NCI-H446 (cell line): ENCODE measurements around the gene MSANTD3.
A peak's percentile ranks its signal among the peaks of the same experiment; 100 is the strongest.
"Not testable (repeated sequence)": the region's sequence is repeated elsewhere in the genome, so short reads cannot be mapped to it uniquely, and the experiment has no call there.

ENCODE experiments used
- DNase-seq, 2 experiments: peaks; one replicate each; lab custom pipeline; 2025; lab: John Stamatoyannopoulos, UW

Gene MSANTD3

DNA sequence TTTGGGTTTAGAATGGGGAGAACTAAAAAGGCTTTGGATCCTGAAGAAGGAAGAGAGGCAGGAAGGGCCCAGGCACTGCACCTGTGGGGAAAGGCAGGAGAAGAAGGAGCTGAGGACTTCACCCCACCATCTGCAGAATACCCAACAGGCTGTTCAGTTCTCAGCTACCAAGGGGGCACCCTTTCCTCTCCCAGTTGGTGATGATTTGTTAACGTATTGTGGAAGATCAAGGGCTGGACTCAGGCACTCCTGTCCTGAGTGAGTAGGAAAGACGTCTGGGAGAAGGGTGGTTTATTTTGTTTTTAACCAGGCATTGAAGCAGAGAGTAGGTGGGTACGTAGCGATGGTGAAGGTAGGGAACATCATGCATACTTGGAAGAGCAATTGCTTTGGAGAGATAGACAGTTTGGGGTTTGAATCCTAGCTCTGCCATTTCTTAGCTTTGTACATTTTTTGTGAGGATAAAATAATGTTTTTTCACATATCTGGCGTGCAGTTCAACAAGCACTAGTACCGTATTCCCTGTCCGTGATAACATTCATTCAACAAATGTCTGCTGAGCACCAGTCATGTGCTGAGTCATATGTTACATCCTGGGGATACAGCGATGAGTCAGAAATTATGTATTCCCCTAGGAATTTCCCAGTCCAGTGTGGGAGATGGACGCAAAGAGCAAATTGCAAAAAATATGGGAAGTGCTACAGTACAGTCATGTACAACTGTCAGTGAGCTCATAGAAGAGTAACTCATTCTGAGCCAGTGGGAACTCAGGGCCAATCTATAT is 2.1 kb downstream of the MSANTD3 start:
- peak in 1 of 2 experiments; percentile 38 for DNase-seq

DNA sequence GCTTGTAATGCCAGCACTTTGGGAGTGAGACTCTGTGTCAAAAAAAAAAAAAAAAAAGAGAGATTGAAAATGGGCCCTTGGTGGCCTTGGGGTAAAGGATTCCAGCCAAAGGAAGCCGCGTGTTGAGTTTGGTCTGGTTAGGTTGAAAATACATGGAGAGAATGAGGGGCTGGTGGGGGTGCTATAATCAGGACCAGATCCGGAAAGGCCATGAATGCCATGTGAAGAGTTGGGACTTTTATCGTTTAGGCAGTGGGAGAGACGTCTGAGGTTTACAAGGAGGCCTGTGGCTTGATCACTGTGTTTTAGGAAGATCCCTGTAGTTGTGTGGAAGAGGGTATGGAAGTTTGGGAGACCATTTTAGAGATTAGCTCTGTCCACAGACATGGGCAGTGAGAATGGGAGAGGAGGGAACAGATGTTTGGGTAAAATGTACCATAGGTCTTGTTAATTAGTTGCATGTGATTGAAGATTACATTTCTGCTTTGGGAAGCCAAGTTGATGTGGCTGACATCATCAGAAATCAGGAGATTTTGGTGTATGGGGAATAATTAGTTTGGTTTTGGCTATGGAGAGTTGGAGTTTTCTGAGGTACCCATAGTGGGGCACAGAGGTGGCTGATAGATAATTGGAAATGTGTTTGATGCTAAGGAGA is 3.5 kb downstream of the MSANTD3 start:
- DNase-seq = no peak

DNA sequence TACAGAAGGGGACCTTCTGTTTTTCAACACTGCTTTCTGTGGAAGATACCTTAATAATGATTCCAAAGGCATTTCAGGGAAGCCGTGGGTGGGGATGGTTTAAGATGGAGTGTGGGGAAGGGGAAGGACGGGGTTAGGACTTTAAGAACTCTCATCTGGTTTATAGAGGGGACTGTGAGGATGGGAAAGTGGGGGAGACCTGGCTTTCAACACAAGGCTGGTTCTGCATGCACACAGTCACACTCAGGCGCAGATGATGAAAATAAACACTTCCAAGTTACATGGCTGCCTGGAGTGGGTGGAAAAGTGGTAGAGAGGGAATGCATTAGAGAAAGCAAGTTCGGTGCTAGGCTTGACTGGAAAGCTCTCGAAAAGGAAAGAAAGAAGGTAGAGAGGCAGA is 4.9 kb downstream of the MSANTD3 start:
- no peak for DNase-seq

DNA sequence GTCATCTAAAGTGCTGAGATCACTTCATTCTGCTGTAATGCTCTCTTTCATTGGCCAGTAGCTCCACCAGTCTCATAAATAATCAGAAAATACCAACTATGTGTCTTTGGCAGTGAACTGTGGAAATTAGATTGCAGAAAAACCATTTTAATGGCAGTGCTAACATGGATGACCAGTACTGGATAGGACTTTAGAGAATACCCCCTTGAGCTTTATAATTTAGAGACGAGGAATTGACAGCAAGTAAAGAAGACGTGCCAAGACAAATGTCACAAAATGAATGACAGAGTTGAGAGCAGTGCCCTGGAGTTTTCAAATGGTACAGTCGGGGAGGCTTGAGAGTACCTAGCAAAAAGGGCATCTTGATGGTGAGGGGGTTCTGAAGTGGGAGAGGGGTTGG is 5.8 kb downstream of the MSANTD3 start:
- DNase-seq = no peak

DNA sequence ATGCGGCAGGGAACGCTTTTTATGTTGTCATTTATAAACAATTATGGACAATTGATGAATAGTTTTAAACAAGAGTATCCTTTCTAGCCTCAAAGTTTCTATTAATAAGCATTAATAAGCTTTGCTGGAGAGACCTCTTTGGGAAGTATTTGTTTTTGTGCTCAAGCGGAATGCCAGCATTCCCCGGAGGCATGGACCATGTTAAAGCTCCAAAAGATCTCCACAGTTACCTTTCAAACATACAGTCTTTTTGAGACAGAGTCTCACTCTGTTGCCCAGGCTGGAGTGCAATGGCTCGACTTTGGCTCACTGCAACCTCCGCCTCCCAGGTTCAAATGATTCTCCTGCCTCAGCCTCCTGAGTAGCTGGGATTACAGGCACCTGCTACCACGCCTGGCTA is 9.6 kb downstream of the MSANTD3 start:
- DNase-seq = no peak

DNA sequence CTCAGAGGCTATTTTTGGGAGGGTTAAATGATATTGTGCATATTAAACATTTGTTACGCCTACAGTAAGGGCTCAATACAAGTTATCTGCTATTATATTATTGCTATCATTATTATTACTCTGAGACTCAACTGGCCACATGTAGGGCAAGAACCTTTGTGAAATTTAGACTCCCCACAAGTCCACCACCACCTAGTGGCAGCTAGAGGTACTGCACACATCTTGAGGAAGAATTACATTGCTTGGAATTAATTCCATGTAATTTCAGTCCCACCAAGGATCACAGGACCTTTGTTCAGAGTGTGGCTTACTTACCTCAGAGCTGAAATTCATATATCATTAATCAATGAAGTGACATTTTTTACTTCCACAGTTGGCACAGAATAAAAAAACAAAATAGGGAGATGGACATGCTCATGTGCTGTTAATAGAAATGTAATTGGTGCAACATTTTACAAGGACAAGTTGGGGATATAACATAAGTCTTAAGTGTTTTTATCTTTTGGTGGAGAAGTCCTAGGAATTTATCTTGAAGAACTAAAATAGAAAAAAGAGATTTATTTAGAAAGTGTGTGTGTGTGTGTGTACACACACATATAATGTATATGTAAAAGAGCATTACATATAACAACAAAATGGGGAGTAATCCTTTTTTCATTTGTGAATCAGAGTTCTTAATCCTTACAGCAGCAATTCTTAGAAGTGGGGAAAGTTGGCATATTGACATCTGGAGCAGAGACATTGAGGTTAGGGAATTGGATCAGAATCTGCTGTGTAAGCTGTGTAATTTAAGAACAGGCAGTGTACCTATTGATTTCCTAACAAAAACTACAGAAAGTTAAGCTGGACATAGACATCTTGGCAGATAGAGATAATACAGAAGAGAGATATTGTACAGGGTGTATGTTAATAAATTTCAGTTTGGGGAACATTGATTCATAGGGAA is 11.2 kb downstream of the MSANTD3 start:
- DNase-seq = peak; percentile 21 to 66

DNA sequence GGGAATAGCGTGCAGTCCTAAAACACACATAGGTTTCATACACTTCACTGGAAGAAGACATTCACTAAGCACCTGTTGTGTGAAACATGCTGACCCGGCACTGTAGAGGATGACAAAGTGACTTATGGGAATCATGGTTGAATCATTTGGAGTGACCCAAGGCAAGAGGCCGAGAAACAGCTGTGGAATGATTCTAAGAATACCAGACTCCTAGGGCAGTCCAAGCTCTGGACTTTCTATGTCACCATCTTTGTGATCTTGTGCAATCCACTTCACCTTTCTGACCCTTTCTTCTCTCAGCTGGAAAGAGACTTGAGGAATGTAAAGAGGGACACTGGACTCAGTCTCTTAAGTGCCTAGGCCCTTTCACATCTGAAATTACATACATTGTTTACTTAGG is 13.1 kb downstream of the MSANTD3 start:
- no peak for DNase-seq

DNA sequence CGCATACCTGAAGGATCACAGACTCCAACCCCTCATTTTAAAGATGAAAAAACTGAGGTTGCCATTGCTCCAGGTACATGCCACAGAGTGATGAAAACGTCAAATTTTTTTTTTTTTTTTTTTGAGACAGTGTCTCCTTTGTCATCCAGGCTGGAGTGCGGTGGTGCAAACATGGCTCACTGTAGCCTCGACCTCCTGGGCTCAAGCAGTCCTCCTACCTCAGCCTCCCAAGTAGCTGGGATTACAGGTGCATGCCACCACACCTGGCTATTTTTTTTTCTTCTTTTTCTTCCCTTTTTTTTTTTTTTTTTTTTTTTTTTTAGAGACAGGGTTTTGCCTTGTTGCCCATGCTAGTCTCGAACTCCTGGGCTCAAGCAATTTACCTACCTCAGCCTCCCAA is 13.5 kb downstream of the MSANTD3 start:
- DNase-seq = not testable (repeated sequence)

DNA sequence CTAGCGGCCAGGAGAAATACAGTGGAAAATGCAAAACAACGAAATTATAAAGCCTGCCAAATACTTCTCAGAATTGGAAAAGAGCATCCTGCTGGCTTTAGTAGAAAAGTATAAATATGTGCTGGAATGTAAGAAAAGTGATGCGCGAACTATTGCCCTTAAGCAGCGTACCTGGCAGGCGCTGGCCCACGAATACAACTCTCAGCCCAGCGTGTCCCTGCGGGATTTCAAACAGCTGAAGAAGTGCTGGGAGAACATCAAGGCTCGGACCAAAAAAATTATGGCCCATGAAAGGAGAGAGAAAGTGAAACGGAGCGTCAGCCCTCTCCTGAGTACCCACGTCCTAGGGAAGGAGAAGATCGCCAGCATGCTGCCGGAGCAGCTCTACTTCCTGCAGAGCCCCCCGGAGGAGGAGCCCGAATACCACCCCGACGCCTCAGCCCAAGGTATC is 15.0 kb downstream of the MSANTD3 start:
- DNase-seq = no peak

DNA sequence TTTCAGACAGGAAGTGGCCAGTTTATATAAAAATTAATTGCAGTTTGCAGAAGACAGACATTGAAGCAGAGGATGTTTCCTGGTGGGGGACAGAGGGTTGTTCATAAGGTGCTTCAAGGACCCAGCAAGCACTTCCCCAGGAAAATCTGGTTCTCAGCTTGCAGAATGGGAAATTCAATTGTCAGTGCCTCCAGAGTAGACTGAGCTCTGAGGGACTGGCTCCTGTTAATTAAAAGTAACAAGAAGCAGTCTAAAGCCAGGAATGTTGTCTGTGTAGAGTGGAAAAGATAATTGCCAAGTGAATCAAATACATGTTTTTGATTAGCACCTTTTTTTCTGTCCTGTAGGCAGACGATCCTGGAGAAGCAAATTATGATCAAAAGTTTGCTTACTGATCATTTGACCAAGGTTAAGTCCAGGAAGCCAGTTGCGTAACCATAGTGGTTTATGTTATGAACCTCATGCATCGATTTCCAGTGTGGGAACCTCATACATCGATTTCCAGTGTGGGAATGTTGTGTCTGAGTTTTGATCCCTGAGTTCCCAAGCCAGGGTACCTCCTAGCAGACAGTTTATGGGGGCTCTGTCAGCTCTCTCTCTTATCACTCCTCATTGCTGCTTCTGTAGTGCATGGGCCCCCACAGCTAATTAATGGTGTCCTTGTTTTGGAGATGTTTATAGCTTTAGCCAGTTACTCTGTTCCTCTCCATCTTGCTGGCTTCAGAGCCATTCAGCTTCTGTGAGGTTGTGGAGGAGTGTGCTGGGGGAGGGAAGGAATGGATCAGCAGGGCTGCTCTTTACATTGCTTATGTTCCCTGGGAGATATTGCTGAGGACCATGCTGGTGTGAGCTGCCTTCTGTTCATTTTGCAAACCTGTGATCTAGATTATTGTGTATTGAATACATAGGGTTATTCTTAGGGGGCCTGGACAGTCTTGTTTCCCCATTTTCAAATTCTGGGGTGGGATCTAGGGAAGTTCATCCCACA is 17.1 kb downstream of the MSANTD3 start:
- DNase-seq = no peak

DNA sequence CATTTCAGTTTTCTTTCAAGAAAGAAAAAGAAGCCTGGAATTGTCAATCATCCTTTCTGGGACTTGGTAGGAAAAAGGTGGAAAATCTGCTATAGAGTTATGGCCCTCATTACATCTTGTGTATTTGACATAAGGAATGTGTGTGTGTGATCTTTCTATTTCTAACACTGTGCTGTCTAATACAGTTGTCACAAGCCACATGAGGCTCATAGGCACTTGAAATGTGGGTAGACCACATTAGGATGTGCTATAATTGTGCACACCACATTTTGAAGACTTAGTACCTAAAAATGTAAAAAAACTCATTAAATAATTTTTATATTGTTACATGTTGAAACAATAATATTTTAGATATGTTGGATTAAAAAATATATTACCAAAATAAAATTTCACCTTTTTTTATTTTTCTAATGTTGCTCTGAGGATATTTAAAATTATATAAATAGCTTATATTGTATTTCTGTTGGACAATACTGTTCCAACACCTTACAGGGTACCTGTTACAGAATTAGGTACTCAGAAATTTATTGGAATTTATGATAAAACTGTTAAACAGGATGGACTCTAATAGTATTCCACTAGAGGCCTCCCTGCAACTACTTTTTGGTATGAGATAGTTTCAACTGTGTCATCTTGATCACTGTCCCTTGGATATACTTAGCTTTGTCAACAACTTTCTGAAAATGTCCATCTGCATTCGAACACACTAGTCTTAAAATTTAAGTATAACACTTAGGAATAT is 18.4 kb downstream of the MSANTD3 start:
- DNase-seq = no peak

DNA sequence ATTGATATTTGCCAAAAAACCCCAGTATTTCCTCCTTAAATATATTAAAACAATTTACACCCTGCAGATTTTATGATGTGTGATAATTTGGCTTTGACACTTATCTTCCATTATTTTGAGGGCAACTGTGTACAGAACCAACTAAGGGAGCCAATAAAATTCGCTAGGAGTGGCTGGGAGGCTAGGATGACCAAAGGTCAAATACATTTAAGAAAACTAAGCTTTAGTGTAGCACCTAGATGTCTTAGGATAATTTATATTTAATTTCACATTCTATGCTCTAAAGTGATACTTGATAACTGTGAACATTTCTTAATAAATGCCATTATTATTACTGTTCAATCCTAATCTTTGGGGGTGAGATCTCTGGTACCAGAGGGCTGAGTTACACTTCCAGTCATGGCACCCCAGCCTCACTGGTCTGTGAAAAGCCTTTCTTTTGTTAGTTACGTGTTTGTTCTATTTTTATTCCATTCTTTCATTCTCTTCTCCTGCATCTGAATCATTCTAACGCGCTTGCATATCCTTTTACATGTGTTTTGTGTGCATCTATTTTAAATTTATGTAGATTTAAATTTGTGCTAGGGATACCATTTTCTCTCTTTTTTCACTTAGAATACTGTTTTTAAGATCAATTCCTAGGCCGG is 19.1 kb downstream of the MSANTD3 start:
- DNase-seq = no peak

DNA sequence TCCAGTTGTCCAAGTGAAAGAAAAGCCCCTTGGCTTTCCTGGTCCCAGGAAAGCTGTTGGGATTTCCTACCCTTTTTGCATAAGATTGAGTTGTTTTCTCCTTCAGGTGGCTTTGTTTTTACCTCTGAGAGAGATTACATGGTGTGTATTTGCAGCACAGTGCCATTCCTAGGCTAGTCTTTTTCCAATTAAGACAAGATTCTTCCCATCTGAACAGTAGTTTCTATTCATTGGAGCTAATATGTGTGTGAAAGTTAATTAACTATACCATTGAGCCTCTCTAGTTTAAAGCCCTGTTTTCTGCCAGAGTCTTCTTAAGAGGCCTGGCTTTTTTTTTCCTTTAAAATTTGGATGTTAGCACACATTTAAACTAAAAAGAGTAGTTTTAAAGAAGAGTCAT is 20.1 kb downstream of the MSANTD3 start:
- DNase-seq = no peak

DNA sequence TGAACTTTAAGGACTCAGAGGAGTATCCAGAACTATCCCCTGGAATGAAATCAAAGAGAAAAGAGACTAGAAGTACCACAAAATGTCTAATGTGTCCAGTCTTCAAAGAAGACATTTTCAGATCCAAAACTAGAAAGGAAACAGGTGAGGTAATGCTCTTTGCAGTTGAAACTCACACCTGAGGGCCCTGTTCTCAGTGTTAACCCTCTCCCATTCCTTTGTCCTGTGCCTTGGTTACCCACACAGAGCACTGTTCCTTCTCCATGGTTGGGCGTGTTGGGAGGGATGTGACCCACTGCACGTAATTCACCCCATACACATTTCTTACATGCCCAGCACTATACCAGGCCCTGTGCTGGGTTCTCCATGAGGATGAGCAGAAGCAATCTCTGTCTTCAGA is 21.3 kb downstream of the MSANTD3 start:
- no peak for DNase-seq

DNA sequence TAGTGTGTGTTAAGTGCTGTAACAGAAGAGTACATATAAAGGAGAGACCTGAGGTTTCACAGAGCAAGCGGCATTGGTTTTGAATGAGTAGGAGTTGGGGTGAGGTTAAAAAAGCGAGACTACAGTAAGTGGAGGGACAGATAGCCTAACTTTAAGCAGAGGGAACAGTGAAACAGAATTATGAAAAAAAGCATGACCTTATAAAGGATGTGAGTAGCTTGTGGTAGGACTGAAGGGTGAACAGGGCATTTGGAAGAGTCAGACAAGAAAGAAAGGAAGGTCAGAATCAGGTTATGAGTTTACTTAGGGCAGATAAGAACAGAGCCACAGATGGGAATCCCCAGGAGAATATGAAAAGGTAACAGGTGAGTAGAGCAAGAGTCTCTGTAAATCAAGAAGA is 22.5 kb downstream of the MSANTD3 start:
- DNase-seq = no peak

DNA sequence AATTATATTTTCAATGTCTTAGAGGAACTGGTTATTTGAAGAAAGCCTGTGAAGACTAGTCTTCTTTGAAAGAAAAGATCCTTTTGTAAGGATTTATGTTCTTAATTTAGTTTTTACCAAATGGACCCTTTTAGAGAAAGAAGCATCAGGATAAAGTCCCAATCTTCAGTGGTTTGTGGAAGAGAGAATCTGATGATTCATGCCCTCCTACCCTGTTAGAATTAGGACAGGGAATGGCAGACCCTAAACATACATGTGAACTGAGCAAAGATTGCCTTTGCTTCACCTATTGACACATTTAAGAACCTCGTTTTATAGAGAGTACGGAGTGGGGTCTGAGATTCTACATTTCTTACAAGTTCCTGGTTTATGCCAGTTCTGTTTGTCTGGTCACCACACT is 26.0 kb downstream of the MSANTD3 start:
- no peak for DNase-seq

DNA sequence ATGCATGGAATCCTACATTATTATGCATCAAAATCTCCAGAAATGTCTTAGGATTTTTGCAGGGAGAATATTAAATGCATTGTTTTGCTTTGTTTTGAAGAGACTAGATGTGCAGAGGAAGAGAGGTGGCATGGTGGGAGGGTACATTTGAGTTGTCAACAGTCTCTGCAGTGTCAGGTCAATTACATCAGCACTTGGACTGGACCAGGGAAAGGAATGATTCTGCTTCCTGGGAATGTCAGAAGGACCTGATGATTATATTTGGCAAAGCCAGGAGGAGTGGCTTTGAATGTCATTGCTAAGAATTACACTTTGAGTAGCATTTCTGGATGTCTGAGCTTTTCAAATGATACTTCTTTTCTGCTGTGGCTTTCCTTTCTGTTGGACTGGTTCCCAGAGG is 28.5 kb downstream of the MSANTD3 start:
- DNase-seq = no peak

DNA sequence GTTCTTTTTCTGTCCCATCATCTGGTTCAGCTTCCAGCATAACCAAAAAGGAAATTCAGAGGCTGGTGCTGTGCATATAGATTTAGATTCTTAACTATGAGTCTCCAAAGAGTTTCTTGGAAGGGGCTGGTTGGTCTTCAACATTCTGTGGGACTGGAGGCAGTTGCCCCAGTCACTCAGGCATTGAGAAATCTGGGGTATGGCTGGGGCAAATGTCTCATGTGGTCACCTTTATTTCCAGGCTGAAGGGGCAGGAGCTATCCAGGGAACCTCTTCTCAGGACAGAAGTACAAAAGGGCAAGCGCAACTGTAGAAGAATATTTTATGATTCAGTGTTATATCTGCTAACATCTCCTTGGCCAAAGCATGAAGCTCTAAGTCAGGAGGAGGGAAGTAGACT is 30.6 kb downstream of the MSANTD3 start:
- no peak for DNase-seq

DNA sequence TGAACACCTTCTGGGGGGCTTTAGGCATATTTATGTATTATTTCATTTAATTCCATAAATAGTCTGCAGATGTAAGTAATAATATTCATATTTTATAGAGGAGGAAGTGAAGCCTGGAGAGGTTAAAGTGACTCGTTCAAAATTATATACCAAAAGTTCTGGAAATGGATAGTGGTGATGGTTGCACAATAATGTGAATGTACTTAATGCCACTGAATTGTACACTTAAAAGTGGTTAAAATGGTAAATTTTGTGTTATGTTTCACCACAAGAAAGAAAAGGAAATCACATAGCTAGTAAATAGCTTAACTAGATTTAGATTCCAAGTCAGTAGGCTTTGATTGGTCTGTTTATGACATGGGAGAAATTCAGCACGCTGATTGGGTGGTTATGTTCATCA is 33.0 kb downstream of the MSANTD3 start:
- DNase-seq = no peak

DNA sequence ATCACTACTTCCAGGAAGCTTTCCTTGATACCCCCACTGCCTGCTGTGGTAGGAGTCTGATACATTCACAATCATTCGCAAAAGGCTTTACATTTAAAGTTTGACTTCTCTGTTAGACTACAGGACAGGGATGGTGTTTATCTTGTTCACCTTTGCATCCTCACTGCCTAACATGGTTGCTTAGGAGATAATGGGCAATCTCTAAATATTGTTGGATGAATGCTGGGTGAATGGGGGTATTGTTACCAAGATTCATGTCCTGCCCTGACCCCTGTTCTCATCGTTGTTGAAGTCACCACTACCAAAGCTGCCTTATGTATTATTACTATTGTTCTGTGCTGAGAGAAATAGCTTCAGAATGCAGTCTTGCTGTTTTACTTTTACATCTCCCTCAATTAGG is 38.3 kb downstream of the MSANTD3 start:
- no peak for DNase-seq
